Measurements from ENCODE around the gene CLDN3.

DNA sequence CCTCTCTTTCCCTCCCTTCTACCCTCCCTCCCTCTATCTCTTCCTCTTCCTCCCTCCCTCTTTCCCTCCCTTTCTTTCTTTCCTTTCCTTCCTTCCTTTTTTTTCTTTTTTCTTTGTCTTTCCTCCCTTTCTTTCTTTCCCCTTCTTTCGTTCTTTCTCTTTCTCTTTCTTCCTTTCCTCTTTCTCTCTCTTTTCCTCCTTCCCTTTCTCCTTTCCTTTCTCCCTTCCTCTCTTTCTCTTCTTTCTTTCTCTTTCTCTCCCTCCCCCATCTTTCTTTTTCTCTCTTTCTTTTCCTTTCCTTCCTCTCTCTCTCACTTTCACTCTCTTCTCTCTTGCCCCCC, 7.4 kb downstream of the CLDN3 start:
- no peak for TF ChIP-seq FOXM1 (IDR thresholded peaks at IDR 0.05; ENCODE audit: low read depth, low read length)
- no peak for TF ChIP-seq POLR2AphosphoS5 (IDR thresholded peaks at IDR 0.05; ENCODE audit: low read length)
- no peak for TF ChIP-seq SP1 (IDR thresholded peaks at IDR 0.05; ENCODE audit: low read depth, low read length)
- TF ChIP-seq SRF (IDR thresholded peaks at IDR 0.05; ENCODE audit: low read depth in 2 of 2, low read length in 2 of 2): no peak
- no peak for TF ChIP-seq EZH2 (IDR thresholded peaks at IDR 0.05; ENCODE audit: borderline replicate concordance, control insufficient read depth, low read depth, low read length)
- no peak for TF ChIP-seq RELA (IDR thresholded peaks at IDR 0.05; ENCODE audit: borderline replicate concordance, partially characterized antibody)

Data from GM12878 (cell line).